IPS-20b (cell line): ENCODE measurements around the gene SC5D.

Source experiments
- H3K27ac ChIP-seq: one replicate; pipeline ENCODE4 v1.5.1; 2013; ENCODE audit warnings: low read length
- H3K27me3 ChIP-seq: 2 replicates; pipeline ENCODE4 v1.6.1; 2013; ENCODE audit warnings: mild to moderate bottlenecking, low read length, inconsistent platforms; ENCODE audit not compliant: insufficient read depth
- H3K36me3 ChIP-seq: 2 replicates; pipeline ENCODE4 v1.6.1; 2013; ENCODE audit warnings: low read depth, mild to moderate bottlenecking, inconsistent platforms, low read length, moderate library complexity; ENCODE audit not compliant: insufficient read depth
- H3K4me1 ChIP-seq: 2 replicates; pipeline ENCODE4 v1.6.1; 2013; ENCODE audit warnings: mild to moderate bottlenecking, control low read depth, inconsistent platforms, low read length, moderate library complexity; ENCODE audit not compliant: insufficient read depth
- H3K4me3 ChIP-seq: 2 replicates; pipeline ENCODE4 v1.5.1; 2013; ENCODE audit warnings: mild to moderate bottlenecking, low read length, inconsistent platforms
- H3K9ac ChIP-seq: 2 replicates; pipeline ENCODE4 v1.6.1; 2013; ENCODE audit warnings: low read depth, mild to moderate bottlenecking, inconsistent platforms, low read length, moderate library complexity
- H3K9me3 ChIP-seq: 2 replicates; pipeline ENCODE4 v1.6.1; 2013; ENCODE audit warnings: mild to moderate bottlenecking, low read depth, low read length, inconsistent platforms; ENCODE audit not compliant: insufficient read depth

The SC5D gene

GRCh38 chr11:121257976-121258375 is 34.6 kb upstream of the SC5D start:
- no peak overlapping the region for H3K9ac ChIP-seq
- no peaks in the 10 kb centered on the region for H3K36me3 ChIP-seq
- no peak overlapping the region for H3K4me3 ChIP-seq
- H3K27me3 ChIP-seq: no peaks in the 10 kb centered on the region
- H3K27ac ChIP-seq: no peak overlapping the region
- peaks cover 8% of the 10 kb centered on the region; the same call in 1 of the 2 replicates for H3K9me3 ChIP-seq
- peaks cover 12% of the 10 kb centered on the region; the same call in 1 of the 2 replicates for H3K4me1 ChIP-seq

- no peaks in the 10 kb centered on the region for H3K36me3 ChIP-seq
These were observed 27.0 kb upstream of the SC5D start for GRCh38 chr11:121265586-121265985.

GRCh38 chr11:121268581-121268980 is 24.0 kb upstream of the SC5D start:
- Histone ChIP-seq H3K27me3 (no peaks in the 10 kb centered on the region), H3K9ac (no peak overlapping the region), H3K27ac (no peak overlapping the region), H3K9me3 (0 out of 2 replicates have a peak, but pooled peaks cover 3% of the 10 kb centered on the region), H3K4me1 (peaks cover 6% of the 10 kb centered on the region; the same call in 1 of the 2 replicates), H3K4me3 (no peak overlapping the region), H3K36me3 (no peaks in the 10 kb centered on the region)

More at GRCh38 chr11:121265586-121265985, 27.0 kb upstream of the SC5D start:
- Histone ChIP-seq H3K4me3 (no peak overlapping the region), H3K9me3 (0 out of 2 replicates have a peak, but pooled peaks cover 3% of the 10 kb centered on the region), H3K27ac (no peak overlapping the region), H3K4me1 (peaks cover 6% of the 10 kb centered on the region; the same call in 1 of the 2 replicates), H3K9ac (no peak overlapping the region), H3K27me3 (no peaks in the 10 kb centered on the region)

- H3K27me3 ChIP-seq: no peaks in the 10 kb centered on the region
- H3K4me1 ChIP-seq: peaks cover 6% of the 10 kb centered on the region; the same call in 1 of the 2 replicates
These were observed 22.4 kb upstream of the SC5D start for GRCh38 chr11:121270001-121270678.

GRCh38 chr11:121274332-121274991 is 18.1 kb upstream of the SC5D start:
- Histone ChIP-seq H3K4me3 (no peak overlapping the region), H3K27ac (no peak overlapping the region), H3K9me3 (no peaks in the 10 kb centered on the region)

More at GRCh38 chr11:121270001-121270678, 22.4 kb upstream of the SC5D start:
- Histone ChIP-seq H3K9ac (no peak overlapping the region), H3K36me3 (no peaks in the 10 kb centered on the region), H3K27ac (no peak overlapping the region), H3K9me3 (no peaks in the 10 kb centered on the region), H3K4me3 (no peak overlapping the region)

GRCh38 chr11:121281698-121282097 is 10.9 kb upstream of the SC5D start:
- Histone ChIP-seq H3K9me3 (peaks cover 7% of the 10 kb centered on the region; the same call in 1 of the 2 replicates), H3K27ac (no peak overlapping the region), H3K4me1 (no peaks in the 10 kb centered on the region; the same call in 1 of the 2 replicates), H3K4me3 (no peak overlapping the region), H3K9ac (no peak overlapping the region), H3K27me3 (no peaks in the 10 kb centered on the region), H3K36me3 (no peaks in the 10 kb centered on the region)

More at GRCh38 chr11:121274332-121274991, 18.1 kb upstream of the SC5D start:
- Histone ChIP-seq H3K36me3 (no peaks in the 10 kb centered on the region), H3K4me1 (peaks cover 6% of the 10 kb centered on the region; the same call in 1 of the 2 replicates), H3K9ac (no peak overlapping the region), H3K27me3 (no peaks in the 10 kb centered on the region)

- no peaks in the 10 kb centered on the region for H3K4me1 ChIP-seq
- H3K27ac ChIP-seq: no peak overlapping the region
- H3K27me3 ChIP-seq: no peaks in the 10 kb centered on the region
These were observed 10.2 kb upstream of the SC5D start for GRCh38 chr11:121282386-121282785.

GRCh38 chr11:121282886-121283502 is 9.6 kb upstream of the SC5D start:
- no peak overlapping the region for H3K27ac ChIP-seq
- H3K27me3 ChIP-seq: no peaks in the 10 kb centered on the region
- no peak overlapping the region for H3K9ac ChIP-seq
- H3K36me3 ChIP-seq: no peaks in the 10 kb centered on the region
- no peak overlapping the region for H3K4me3 ChIP-seq
- H3K4me1 ChIP-seq: no peaks in the 10 kb centered on the region
- H3K9me3 ChIP-seq: peaks cover 7% of the 10 kb centered on the region; the same call in 1 of the 2 replicates

More at GRCh38 chr11:121282386-121282785, 10.2 kb upstream of the SC5D start:
- Histone ChIP-seq H3K4me3 (no peak overlapping the region), H3K9me3 (peaks cover 7% of the 10 kb centered on the region; the same call in 1 of the 2 replicates), H3K9ac (no peak overlapping the region), H3K36me3 (no peaks in the 10 kb centered on the region)

GRCh38 chr11:121291319-121291718 is 1.3 kb upstream of the SC5D start:
- Histone ChIP-seq H3K9ac (no peak overlapping the region), H3K36me3 (no peaks in the 10 kb centered on the region; the same call in 1 of the 2 replicates), H3K27me3 (no peaks in the 10 kb centered on the region), H3K4me3 (no peak overlapping the region), H3K9me3 (no peaks in the 10 kb centered on the region), H3K4me1 (peaks cover 23% of the 10 kb centered on the region; the same call in 1 of the 2 replicates), H3K27ac (no peak overlapping the region)

- Histone ChIP-seq H3K4me3 (peak overlapping the region; percentile 95), H3K27me3 (no peaks in the 10 kb centered on the region), H3K9me3 (no peaks in the 10 kb centered on the region), H3K36me3 (no peaks in the 10 kb centered on the region; the same call in 1 of the 2 replicates), H3K9ac (peak overlapping the region; percentile 92), H3K4me1 (peaks cover 29% of the 10 kb centered on the region; the same call in 1 of the 2 replicates), H3K27ac (peak overlapping the region; percentile 84)
These were observed 576 bp upstream of the SC5D start for GRCh38 chr11:121291896-121292494.

GRCh38 chr11:121293288-121293594 is 670 bp downstream of the SC5D start:
- H3K4me1 ChIP-seq: peaks cover 39% of the 10 kb centered on the region; the same call in 1 of the 2 replicates
- H3K27me3 ChIP-seq: no peaks in the 10 kb centered on the region
- peak overlapping the region; percentile 92 for H3K9ac ChIP-seq
- H3K36me3 ChIP-seq: no peaks in the 10 kb centered on the region; the same call in 1 of the 2 replicates
- H3K4me3 ChIP-seq: peak overlapping the region; percentile 95
- H3K9me3 ChIP-seq: no peaks in the 10 kb centered on the region
- peak overlapping the region; percentile 78 for H3K27ac ChIP-seq
